ENCODE data around the gene PIANP.

Gene PIANP

GRCh38 chr12:6688999-6689882, 11.4 kb downstream of the PIANP start, which contains the start of gene ZNF384:
Gene ZNF384 (minus strand): TSS chr12:6689375. CDS start chr12:6679520, 9,855 bp downstream.
- Histone ChIP-seq H3K36me3 (ENCODE audit: control insufficient read depth in 1 of 2, insufficient read depth in 2 of 2, low read length in 2 of 2) (peaks cover 0 to 2% of the 10 kb centered on the region in 2 experiments), H3K79me1 (ENCODE audit: low read length) (peaks cover 10% of the 10 kb centered on the region), H4K12ac (ENCODE audit: low read depth, low read length) (peak within 1 kb of the TSS; percentile 98), H2BK120ac (ENCODE audit: insufficient read depth, low read length, poor library complexity) (peak within 1 kb of the TSS; percentile 100), H3K9ac (ENCODE audit: low read length) (peak within 1 kb of the TSS; percentile 99), H2BK12ac (ENCODE audit: low read length) (no peak within 1 kb of the TSS), H3K4ac (ENCODE audit: low read depth, low read length) (peak within 1 kb of the TSS; percentile 77), H3K27me3 (ENCODE audit: insufficient read depth, low read length) (no peaks in the 10 kb centered on the region), H3K4me2 (ENCODE audit: low read length) (peak within 1 kb of the TSS; percentile 89), H2AK5ac (ENCODE audit: low read length) (peak within 1 kb of the TSS; percentile 44), H3K4me3 (ENCODE audit: low read depth, low read length) (peak within 1 kb of the TSS; percentile 94), H3K9me3 (ENCODE audit: insufficient read depth, low read depth, low read length) (no peaks in the 10 kb centered on the region), H4K91ac (ENCODE audit: low read depth, low read length) (peak within 1 kb of the TSS; percentile 93), H3K27ac (ENCODE audit: low read depth, low read length) (peak within 1 kb of the TSS; percentile 97), H3K4me1 (ENCODE audit: control insufficient read depth in 1 of 2, insufficient read depth in 2 of 2, low read length in 2 of 2) (peaks cover 0 to 9% of the 10 kb centered on the region in 2 experiments), H3K14ac (ENCODE audit: low read length) (peak within 1 kb of the TSS; percentile 100), H3K23ac (ENCODE audit: low read length) (no peak within 1 kb of the TSS), H3K79me2 (ENCODE audit: control insufficient read depth, insufficient read depth, low read length, poor library complexity) (peaks cover 11% of the 10 kb centered on the region), H2BK5ac (ENCODE audit: low read depth, low read length, poor library complexity) (peak within 1 kb of the TSS; percentile 99), H4K8ac (ENCODE audit: low read depth, low read length) (peak within 1 kb of the TSS; percentile 95), H2AFZ (ENCODE audit: insufficient read depth, low read length, poor library complexity) (peak within 1 kb of the TSS; percentile 89), H3K18ac (ENCODE audit: low read length) (peak within 1 kb of the TSS; percentile 98)
- DNase-seq: peak; percentile 97 to 99
- no CpG with 5 or more reads among the region's 72 CpGs for WGBS (ENCODE audit: extremely low coverage, insufficient coverage, insufficient read length)

GRCh38 chr12:6688543-6688998, 12.0 kb downstream of the PIANP start:
- H3K79me2 ChIP-seq (ENCODE audit: control insufficient read depth, insufficient read depth, low read length, poor library complexity): peaks cover 11% of the 10 kb centered on the region
- H3K79me1 ChIP-seq (ENCODE audit: low read length): peaks cover 10% of the 10 kb centered on the region
- H3K27me3 ChIP-seq (ENCODE audit: insufficient read depth, low read length): no peaks in the 10 kb centered on the region
- H4K12ac ChIP-seq (ENCODE audit: low read depth, low read length): peak overlapping the region; percentile 94
- WGBS (ENCODE audit: extremely low coverage, insufficient coverage, insufficient read length): no CpG with 5 or more reads among the region's 13 CpGs
- no peak overlapping the region for H3K23ac ChIP-seq (ENCODE audit: low read length)
- H3K9ac ChIP-seq (ENCODE audit: low read length): peak overlapping the region; percentile 99
- H2BK12ac ChIP-seq (ENCODE audit: low read length): no peak overlapping the region
- no peaks in the 10 kb centered on the region for H3K9me3 ChIP-seq (ENCODE audit: insufficient read depth, low read depth, low read length)
- H3K18ac ChIP-seq (ENCODE audit: low read length): peak overlapping the region; percentile 31
- peak overlapping the region; percentile 77 for H3K4ac ChIP-seq (ENCODE audit: low read depth, low read length)
- H2BK120ac ChIP-seq (ENCODE audit: insufficient read depth, low read length, poor library complexity): peak overlapping the region; percentile 100
- H2BK5ac ChIP-seq (ENCODE audit: low read depth, low read length, poor library complexity): peak overlapping the region; percentile 99
- peak overlapping the region; percentile 100 for H3K14ac ChIP-seq (ENCODE audit: low read length)
- H4K8ac ChIP-seq (ENCODE audit: low read depth, low read length): peak overlapping the region; percentile 95
- peaks cover 0 to 9% of the 10 kb centered on the region in 2 experiments for H3K4me1 ChIP-seq (ENCODE audit: control insufficient read depth in 1 of 2, insufficient read depth in 2 of 2, low read length in 2 of 2)
- H2AK5ac ChIP-seq (ENCODE audit: low read length): peak overlapping the region; percentile 36
- peak overlapping the region; percentile 94 for H3K4me3 ChIP-seq (ENCODE audit: low read depth, low read length)
- H3K27ac ChIP-seq (ENCODE audit: low read depth, low read length): peak overlapping the region; percentile 97
- DNase-seq: no peak
- H2AFZ ChIP-seq (ENCODE audit: insufficient read depth, low read length, poor library complexity): peak overlapping the region; percentile 89
- peak overlapping the region; percentile 62 for H3K4me2 ChIP-seq (ENCODE audit: low read length)
- peak overlapping the region; percentile 93 for H4K91ac ChIP-seq (ENCODE audit: low read depth, low read length)
- peaks cover 2 to 3% of the 10 kb centered on the region in 2 experiments for H3K36me3 ChIP-seq (ENCODE audit: control insufficient read depth in 1 of 2, insufficient read depth in 2 of 2, low read length in 2 of 2)

- Histone ChIP-seq H3K9me3 (ENCODE audit: insufficient read depth, low read depth, low read length) (no peaks in the 10 kb centered on the region), H4K8ac (ENCODE audit: low read depth, low read length) (no peak overlapping the region), H2BK12ac (ENCODE audit: low read length) (no peak overlapping the region), H3K4me1 (ENCODE audit: control insufficient read depth in 1 of 2, insufficient read depth in 2 of 2, low read length in 2 of 2) (peaks cover 0 to 9% of the 10 kb centered on the region in 2 experiments), H3K14ac (ENCODE audit: low read length) (no peak overlapping the region), H2BK5ac (ENCODE audit: low read depth, low read length, poor library complexity) (no peak overlapping the region), H3K79me1 (ENCODE audit: low read length) (peaks cover 10% of the 10 kb centered on the region), H3K9ac (ENCODE audit: low read length) (no peak overlapping the region), H3K4me3 (ENCODE audit: low read depth, low read length) (no peak overlapping the region), H3K27me3 (ENCODE audit: insufficient read depth, low read length) (no peaks in the 10 kb centered on the region), H3K36me3 (ENCODE audit: control insufficient read depth in 1 of 2, insufficient read depth in 2 of 2, low read length in 2 of 2) (peaks cover 3 to 7% of the 10 kb centered on the region in 2 experiments), H3K4me2 (ENCODE audit: low read length) (no peak overlapping the region), H3K79me2 (ENCODE audit: control insufficient read depth, insufficient read depth, low read length, poor library complexity) (peaks cover 13% of the 10 kb centered on the region), H2AFZ (ENCODE audit: insufficient read depth, low read length, poor library complexity) (no peak overlapping the region), H3K27ac (ENCODE audit: low read depth, low read length) (no peak overlapping the region), H3K4ac (ENCODE audit: low read depth, low read length) (no peak overlapping the region), H3K23ac (ENCODE audit: low read length) (no peak overlapping the region), H4K12ac (ENCODE audit: low read depth, low read length) (no peak overlapping the region), H4K91ac (ENCODE audit: low read depth, low read length) (no peak overlapping the region), H2AK5ac (ENCODE audit: low read length) (no peak overlapping the region), H2BK120ac (ENCODE audit: insufficient read depth, low read length, poor library complexity) (no peak overlapping the region), H3K18ac (ENCODE audit: low read length) (no peak overlapping the region)
- no CpG with 5 or more reads among the region's 3 CpGs for WGBS (ENCODE audit: extremely low coverage, insufficient coverage, insufficient read length)
- no peak for DNase-seq
These were observed 14.8 kb downstream of the PIANP start for GRCh38 chr12:6685814-6686213.

- no peak overlapping the region for H3K4me3 ChIP-seq (ENCODE audit: low read depth, low read length)
These were observed 16.0 kb downstream of the PIANP start for GRCh38 chr12:6684609-6685008.

More at GRCh38 chr12:6684609-6685008, 16.0 kb downstream of the PIANP start:
- peak overlapping the region; percentile 61 for H3K4ac ChIP-seq (ENCODE audit: low read depth, low read length)
- H3K23ac ChIP-seq (ENCODE audit: low read length): no peak overlapping the region
- H3K36me3 ChIP-seq (ENCODE audit: control insufficient read depth in 1 of 2, insufficient read depth in 2 of 2, low read length in 2 of 2): peaks cover 3 to 11% of the 10 kb centered on the region in 2 experiments
- no peak overlapping the region for H3K4me2 ChIP-seq (ENCODE audit: low read length)
- H3K79me2 ChIP-seq (ENCODE audit: control insufficient read depth, insufficient read depth, low read length, poor library complexity): peaks cover 13% of the 10 kb centered on the region
- no CpG with 5 or more reads among the region's 6 CpGs for WGBS (ENCODE audit: extremely low coverage, insufficient coverage, insufficient read length)
- H2BK5ac ChIP-seq (ENCODE audit: low read depth, low read length, poor library complexity): no peak overlapping the region
- no peak overlapping the region for H4K8ac ChIP-seq (ENCODE audit: low read depth, low read length)
- no peaks in the 10 kb centered on the region for H3K27me3 ChIP-seq (ENCODE audit: insufficient read depth, low read length)
- peaks cover 10% of the 10 kb centered on the region for H3K79me1 ChIP-seq (ENCODE audit: low read length)
- H4K91ac ChIP-seq (ENCODE audit: low read depth, low read length): no peak overlapping the region
- no peak overlapping the region for H3K14ac ChIP-seq (ENCODE audit: low read length)
- no peak overlapping the region for H2BK120ac ChIP-seq (ENCODE audit: insufficient read depth, low read length, poor library complexity)
- no peak overlapping the region for H2AK5ac ChIP-seq (ENCODE audit: low read length)
- H2BK12ac ChIP-seq (ENCODE audit: low read length): no peak overlapping the region
- peaks cover 0 to 6% of the 10 kb centered on the region in 2 experiments for H3K4me1 ChIP-seq (ENCODE audit: control insufficient read depth in 1 of 2, insufficient read depth in 2 of 2, low read length in 2 of 2)
- no peak overlapping the region for H3K9ac ChIP-seq (ENCODE audit: low read length)
- peak in 1 of 2 donors; percentile 63 for DNase-seq
- no peak overlapping the region for H3K18ac ChIP-seq (ENCODE audit: low read length)
- no peak overlapping the region for H2AFZ ChIP-seq (ENCODE audit: insufficient read depth, low read length, poor library complexity)
- H3K27ac ChIP-seq (ENCODE audit: low read depth, low read length): no peak overlapping the region
- no peaks in the 10 kb centered on the region for H3K9me3 ChIP-seq (ENCODE audit: insufficient read depth, low read depth, low read length)
- H4K12ac ChIP-seq (ENCODE audit: low read depth, low read length): no peak overlapping the region
